ENCODE data around the gene RAD51C. TPM values are rescaled to one million over a fixed set of nuclear protein-coding genes. Genes with fewer than 3 reads are reported as not detected.

RAD51C gene
- total and polyA plus RNA-seq, 9 of the 15 experiments (the other 6 are each of a cell fraction or from before 2014, with no cell fraction given), result 93.9 to 341 (median 135) TPM

- 58% methylated on average over 2 of the region's 2 CpGs for WGBS (ENCODE audit: insufficient coverage, low coverage, missing lambda C conversion rate)
- Histone ChIP-seq H2AFZ (ENCODE audit: low read depth, low read length) (no peak overlapping the region), H3K27me3 (ENCODE audit: control insufficient read depth in 2 of 2, insufficient read depth in 2 of 2, low read length in 2 of 2) (no peaks in the 10 kb centered on the region), H4K20me1 (replicated peaks; ENCODE audit: control insufficient read depth, insufficient read depth, low read length) (no peaks in the 10 kb centered on the region), H3K9ac (ENCODE audit: insufficient read depth in 1 of 2, low read depth in 2 of 2, low read length in 2 of 2) (no peak overlapping the region), H3K9me1 (ENCODE audit: control insufficient read depth, insufficient read depth, low read length) (no peaks in the 10 kb centered on the region), H3K36me3 (ENCODE audit: control insufficient read depth, insufficient read depth, low read length) (no peaks in the 10 kb centered on the region), H3K4me2 (ENCODE audit: insufficient read depth, low read length) (no peak overlapping the region), H3K9me3 (replicated peaks; ENCODE audit: control insufficient read depth, insufficient read depth, low read depth, low read length) (no peaks in the 10 kb centered on the region), H3K4me3 (no peak overlapping the region), H3K4me1 (replicated peaks in 1 of 2; ENCODE audit: control insufficient read depth in 2 of 2, insufficient read depth in 2 of 2, low read length in 2 of 2) (peaks cover 11 to 14% of the 10 kb centered on the region in 2 experiments), H3K79me2 (ENCODE audit: control insufficient read depth, insufficient read depth, low read length) (peaks cover 8% of the 10 kb centered on the region; the same call in 2 of the 3 replicates), H3K27ac (ENCODE audit: extremely low read depth, low read depth, low read length) (no peak overlapping the region)
- no peak for ATAC-seq
- ChIA-PET POLR2A (no interaction called here), CTCF (ENCODE audit: low intra/inter-chr PET ratio) (no interaction called here)
- TF ChIP-seq ZBTB11 (CRISPR knock-in tag; IDR thresholded peaks at IDR 0.05) (peak in 1 of 3 experiments; percentile 55; a peak in 1 of 6 replicates), TSC22D4 (tag; IDR thresholded peaks at IDR 0.05) (no peak)
- in situ Hi-C loops (cut with MboI) (no loop called here), intact Hi-C loops (cut with micrococcal nuclease) (no loop called here)
- DNase-seq (ENCODE audit: extremely low read depth in 1 of 4, low spot score in 3 of 4), result no peak
- no TSS peak for BruUV-seq (replicated peaks)
- FAIRE-seq, result no peak
Measured at GRCh38 chr17:58760248-58760647, 67.8 kb downstream of the RAD51C start.

Measured in K562 (cell line).